GM19324 (cell line): ENCODE data around the gene PCDHAC2.

Source experiments
- ATAC-seq: cut with Tn5 transposase; IDR thresholded peaks from one replicate; pipeline ENCODE4 v1.9.1; 2021; ENCODE audit warnings: mild to moderate bottlenecking, moderate library complexity; ENCODE audit not compliant: unreplicated experiment, low FRiP score

Gene PCDHAC2

GRCh38 chr5:140988100-140988499 lies 21.8 kb downstream of the PCDHAC2 start:
- ATAC-seq, result no peak

DNA sequence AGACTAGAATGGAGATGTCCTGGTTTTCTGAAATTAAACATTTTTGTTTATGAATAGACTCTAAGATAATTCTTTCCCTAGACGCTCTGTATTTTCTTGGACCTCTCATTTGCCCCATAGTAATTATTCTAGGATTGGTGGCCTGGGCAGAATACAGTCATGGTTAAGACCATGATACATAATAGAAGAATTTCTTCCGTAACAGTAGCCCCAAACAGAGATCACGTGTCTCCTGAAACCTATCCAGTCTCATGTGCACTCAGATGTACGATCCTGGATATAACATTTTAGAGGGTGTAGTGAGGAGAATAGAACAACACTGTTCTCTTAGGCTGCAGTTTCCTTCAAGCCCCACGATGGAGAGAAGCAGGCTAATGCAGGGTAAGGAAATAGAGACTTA lies 22.3 kb downstream of the PCDHAC2 start:
- ATAC-seq, result no peak

DNA sequence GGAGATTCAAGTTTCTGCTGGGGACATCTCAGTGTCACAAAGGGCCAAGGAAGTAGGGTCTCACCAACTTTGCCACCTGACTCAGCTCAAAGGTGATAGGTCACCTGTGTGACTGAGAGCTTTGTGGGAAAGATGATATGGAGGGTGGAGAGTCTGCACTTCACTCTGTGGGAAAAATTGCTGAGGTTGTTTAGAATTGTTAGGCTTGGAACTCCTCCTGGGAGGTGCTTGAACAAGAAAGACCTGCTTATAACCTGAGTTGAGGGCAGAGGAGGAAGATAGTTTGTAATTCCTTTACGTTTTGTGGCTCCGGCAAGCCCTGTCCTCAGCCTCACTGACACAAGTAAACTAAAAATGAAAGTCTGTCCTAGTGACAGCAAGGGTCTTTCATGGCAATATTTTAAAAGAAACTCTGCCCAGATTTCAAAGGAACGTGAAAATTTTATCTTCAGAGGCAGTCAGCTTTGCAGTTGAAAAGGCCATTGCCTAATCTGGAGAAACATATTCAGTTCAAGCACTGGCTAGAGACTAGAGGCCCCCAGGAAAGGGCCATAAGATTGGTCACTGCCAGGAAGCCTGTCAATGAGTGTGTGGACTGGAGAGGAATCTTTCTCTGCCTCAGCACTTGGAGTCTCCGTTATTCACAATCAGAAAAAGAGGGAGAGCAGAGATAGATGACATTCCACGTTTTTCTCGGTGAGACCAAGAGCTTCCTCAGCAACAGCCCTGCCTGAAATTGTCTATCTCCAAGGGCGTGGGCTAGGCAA lies 23.2 kb downstream of the PCDHAC2 start:
- ATAC-seq, result no peak

- no peak for ATAC-seq
These were observed 26.6 kb downstream of the PCDHAC2 start for GRCh38 chr5:140992828-140993227.

DNA sequence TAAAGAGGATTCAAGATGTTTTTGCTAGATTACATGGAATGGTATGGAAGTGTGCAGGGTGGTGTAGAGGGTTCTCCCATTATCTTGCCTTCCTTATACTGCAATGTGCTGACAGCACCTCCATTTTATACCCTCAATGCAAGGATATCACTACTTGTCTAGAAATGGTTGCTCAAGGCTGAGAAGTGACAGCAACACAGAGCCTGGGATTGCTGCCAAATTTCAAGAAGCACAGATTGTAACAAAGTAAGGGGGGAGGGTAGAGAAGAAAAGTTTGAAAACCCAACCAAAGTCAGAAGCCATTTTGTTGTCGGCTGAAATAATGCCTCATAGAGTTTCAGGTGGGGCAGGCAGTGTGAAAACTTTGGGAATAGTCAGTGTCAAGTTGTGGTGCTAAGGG lies 29.8 kb downstream of the PCDHAC2 start:
- ATAC-seq, result no peak

DNA sequence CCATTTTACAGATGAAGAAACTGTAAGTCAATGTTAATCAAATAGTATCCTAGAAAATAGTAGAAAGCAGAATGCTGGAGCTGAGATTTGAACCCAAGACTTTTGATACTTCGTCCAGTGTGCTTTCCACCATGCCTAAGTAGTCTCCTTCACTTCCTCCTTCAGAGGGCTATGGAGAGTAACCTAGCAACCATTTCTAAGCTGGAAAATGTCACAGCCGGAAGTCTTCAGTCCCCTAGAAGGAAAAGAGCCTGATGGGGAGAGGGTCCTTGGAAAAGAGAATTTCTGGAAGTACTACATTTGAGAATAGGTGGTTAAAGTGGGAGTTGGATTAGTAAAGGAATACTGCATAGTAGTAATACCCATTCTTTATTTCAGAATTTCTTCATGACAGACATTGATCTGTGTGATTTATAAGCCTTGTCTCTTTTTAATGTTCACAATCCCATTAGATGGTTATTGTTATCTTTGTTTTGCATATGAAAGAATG lies 32.7 kb downstream of the PCDHAC2 start:
- no peak for ATAC-seq

DNA sequence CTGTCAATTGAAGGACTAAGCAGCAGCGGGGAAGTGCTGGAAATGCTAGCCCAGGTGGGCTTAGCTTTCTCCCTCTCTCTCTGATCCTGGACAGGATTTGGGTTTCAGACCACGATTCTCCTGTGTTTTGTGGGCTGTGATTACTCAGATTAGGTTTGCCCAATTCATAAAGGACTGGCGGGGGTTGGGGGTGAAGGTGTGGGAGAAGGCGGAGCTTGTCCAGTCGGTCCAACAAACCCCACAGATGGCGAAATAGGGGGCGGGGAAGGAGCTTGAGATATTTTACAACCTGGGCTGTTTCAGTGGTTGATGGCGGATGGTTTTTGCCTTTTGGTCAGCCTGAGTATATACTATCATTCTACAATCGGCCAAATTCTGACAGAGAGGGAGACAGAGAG lies 35.2 kb downstream of the PCDHAC2 start:
- ATAC-seq, result no peak

- ATAC-seq, result no peak
These were observed 35.7 kb downstream of the PCDHAC2 start for GRCh38 chr5:141001844-141002604.

- ATAC-seq, result no peak
These were observed 36.3 kb downstream of the PCDHAC2 start for GRCh38 chr5:141002605-141002965.

GRCh38 chr5:141003031-141003430 lies 36.8 kb downstream of the PCDHAC2 start:
- no peak for ATAC-seq

DNA sequence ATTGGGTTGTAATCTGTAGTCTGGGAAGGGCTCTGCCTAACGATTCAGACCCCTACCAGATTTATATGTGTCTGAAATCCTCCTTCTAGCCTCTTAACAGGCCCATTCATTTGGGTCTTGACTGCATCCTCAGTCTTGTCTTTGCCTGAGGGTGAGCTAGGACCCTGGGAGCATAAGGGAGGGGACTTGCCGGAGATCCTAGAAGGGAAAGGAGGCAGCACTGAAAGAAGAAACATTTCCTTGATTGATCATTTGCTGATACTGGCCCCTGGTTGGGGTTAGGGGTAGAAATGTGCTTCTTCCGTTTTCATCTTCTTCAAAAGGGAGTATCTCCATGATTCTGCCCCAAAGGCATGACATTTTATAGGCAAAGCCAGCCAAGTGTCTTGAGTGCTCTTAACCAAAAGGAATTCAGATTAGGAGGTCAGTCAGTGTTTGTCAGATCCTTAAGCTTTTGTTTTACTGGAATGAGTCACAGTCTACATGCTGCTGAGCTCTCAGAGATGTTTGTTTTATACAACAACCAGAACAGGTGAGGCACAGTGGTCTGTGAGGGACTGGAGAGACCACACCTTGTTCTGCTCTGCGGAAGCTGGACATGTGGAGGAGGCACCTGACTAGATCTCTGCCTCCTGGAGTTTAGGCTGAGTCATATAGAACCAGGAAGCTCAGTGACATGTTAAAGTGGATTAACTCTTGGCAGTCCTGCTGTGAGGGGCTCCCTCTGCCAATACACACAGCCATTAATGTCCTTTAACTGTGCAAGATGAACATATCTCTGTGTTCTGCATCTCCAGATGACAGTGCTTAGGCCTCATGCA lies 37.7 kb downstream of the PCDHAC2 start:
- no peak for ATAC-seq

- ATAC-seq, result no peak
These were observed 41.5 kb downstream of the PCDHAC2 start for GRCh38 chr5:141007791-141008190.

DNA sequence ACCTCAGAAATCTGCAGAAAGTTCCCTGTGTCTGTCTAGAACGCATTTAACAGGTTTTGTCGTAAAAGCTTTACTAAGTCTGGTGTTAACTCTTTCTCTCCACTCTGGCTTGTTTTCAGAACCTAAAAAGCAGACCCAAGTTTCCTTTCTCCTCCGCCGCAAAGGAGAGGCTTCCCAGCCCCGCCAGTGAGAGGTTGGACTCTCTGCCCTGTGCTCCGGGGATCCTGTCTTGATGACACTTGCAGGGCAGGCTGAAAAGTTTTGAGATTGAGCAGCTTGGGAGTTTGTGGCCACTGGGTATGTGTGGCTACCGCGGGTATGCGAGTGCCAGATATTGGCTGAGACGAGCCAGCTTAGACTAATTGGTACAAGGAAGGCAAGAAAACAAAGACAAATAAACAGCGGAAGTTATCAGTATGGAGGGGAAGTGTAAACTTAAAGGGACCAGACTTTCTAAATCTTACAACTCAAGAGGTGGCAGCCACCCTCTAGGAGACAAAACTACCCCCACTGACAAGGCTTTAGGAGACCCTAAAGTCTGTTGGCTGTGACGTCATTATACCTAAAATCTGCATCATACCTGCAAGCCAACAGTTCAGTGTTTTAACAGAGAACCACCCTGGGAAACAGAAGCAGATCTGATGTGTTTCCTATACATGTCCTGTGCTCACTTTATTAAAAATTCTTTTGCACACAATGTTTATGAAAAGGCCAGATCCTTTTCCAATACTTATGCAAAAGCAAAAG lies 43.9 kb downstream of the PCDHAC2 start:
- ATAC-seq, result no peak

DNA sequence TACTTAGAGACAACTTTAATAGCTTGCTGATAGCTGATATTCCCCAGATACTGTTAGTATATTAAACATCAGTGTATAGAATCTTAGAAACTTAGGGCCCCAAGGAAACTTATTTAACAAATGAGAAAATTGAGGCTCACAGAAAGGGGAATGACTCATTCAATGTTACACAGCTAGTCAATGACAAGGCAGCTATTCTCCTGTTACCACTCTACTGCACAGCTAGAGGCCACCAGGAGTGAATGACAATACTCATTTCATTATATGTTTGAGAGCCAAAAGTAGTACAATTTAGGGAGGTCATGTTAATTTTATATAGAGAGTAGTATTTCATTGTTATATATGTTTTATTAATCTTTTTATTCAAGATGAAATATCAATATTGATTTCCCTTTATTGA lies 51.7 kb downstream of the PCDHAC2 start:
- no peak for ATAC-seq
